ENCODE measurements around the gene GMFB.

DNA sequence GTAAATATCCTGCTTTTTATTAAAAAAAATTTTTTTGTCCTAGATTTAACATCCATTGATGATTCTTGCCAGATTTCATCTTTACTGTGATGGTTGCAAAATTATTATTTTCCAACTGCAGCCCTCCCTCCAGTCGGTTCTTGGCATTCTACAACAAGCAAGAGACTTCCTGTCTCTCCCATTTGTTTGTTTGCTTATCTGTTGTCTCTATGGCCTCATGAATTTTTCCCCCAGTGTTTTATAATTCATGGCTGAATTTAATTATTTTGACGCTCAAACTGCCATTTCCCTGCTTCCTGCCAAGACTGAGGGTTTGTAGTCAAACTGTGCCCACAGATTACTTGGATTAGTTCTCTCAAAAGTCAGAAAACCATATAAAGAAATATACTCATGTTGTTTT is 46.9 kb upstream of the GMFB start:
- TF ChIP-seq EZH2phosphoT487 (IDR thresholded peaks at IDR 0.05; ENCODE audit: borderline replicate concordance, low read depth, low read length) (no peak), CTCF (conservative IDR thresholded peaks at IDR 0.05; ENCODE audit: low read length) (no peak)

All from OCI-LY7 (cell line).